Measurements from ENCODE around the gene TAGAP. TPM values are rescaled to one million over a fixed set of nuclear protein-coding genes. Genes with fewer than 3 reads are reported as not detected.

Gene TAGAP
- total and polyA plus RNA-seq, 10 of the 15 experiments (the other 5 are each of a cell fraction or from before 2014, with no cell fraction given) = 5.3 to 27.4 (median 18.9) TPM

GRCh38 chr6:159044899-159045727 is at the start of gene TAGAP (continued):
- TF ChIP-seq NR2C2 (IDR thresholded peaks at IDR 0.05; ENCODE audit: borderline replicate concordance, control insufficient read depth, insufficient read length, low read depth) (no peak), USF2 (IDR thresholded peaks at IDR 0.05; ENCODE audit: borderline replicate concordance, low read depth, low read length) (no peak; the same call in 1 of the 2 replicates), SREBF1 (IDR thresholded peaks at IDR 0.05; ENCODE audit: low read length) (no peak), ZNF207 (IDR thresholded peaks at IDR 0.05; ENCODE audit: borderline replicate concordance) (no peak), WRNIP1 (IDR thresholded peaks at IDR 0.05; ENCODE audit: borderline replicate concordance, low read depth, low read length) (no peak), EP300 (IDR thresholded peaks at IDR 0.05; ENCODE audit: borderline replicate concordance in 1 of 2, control insufficient read depth in 1 of 2, low read depth in 2 of 2, low read length in 2 of 2) (no peak), IRF5 (IDR thresholded peaks at IDR 0.05; ENCODE audit: borderline replicate concordance) (no peak), EZH2 (IDR thresholded peaks at IDR 0.05; ENCODE audit: borderline replicate concordance, control insufficient read depth, low read depth, low read length) (no peak), IRF4 (IDR thresholded peaks at IDR 0.05; ENCODE audit: low read depth, low read length) (no peak), CBFB (IDR thresholded peaks at IDR 0.05; ENCODE audit: low read depth) (peak; percentile 66; the same call in 1 of the 2 replicates), PML (IDR thresholded peaks at IDR 0.05; ENCODE audit: low read length) (peak; percentile 63; the same call in 1 of the 2 replicates), RBBP5 (conservative IDR thresholded peaks at IDR 0.05) (no peak), BHLHE40 (IDR thresholded peaks at IDR 0.05; ENCODE audit: borderline replicate concordance in 1 of 2, low read depth in 2 of 2, low read length in 1 of 2) (peak; percentile 76 to 81), NBN (IDR thresholded peaks at IDR 0.05) (no peak; the same call in 1 of the 2 replicates), MYB (IDR thresholded peaks at IDR 0.05; ENCODE audit: borderline replicate concordance, low read depth, low read length) (no peak), E2F4 (IDR thresholded peaks at IDR 0.05; ENCODE audit: low read depth, low read length) (no peak), EED (IDR thresholded peaks at IDR 0.05; ENCODE audit: low read depth) (peak; percentile 71; the same call in 1 of the 2 replicates), NKRF (conservative IDR thresholded peaks at IDR 0.05) (no peak), PAX5 (IDR thresholded peaks at IDR 0.05; ENCODE audit: borderline replicate concordance, low read depth, low read length) (no peak), SMARCA5 (IDR thresholded peaks at IDR 0.05) (no peak), NFIC (IDR thresholded peaks at IDR 0.05; ENCODE audit: low read depth, low read length) (0 out of 2 replicates have a peak, but pooled peaks have one; percentile 12), RAD21 (IDR thresholded peaks at IDR 0.05; ENCODE audit: insufficient read depth, low read depth, low read length) (no peak; the same call in 1 of the 2 replicates), CHD4 (IDR thresholded peaks at IDR 0.05) (no peak), ATF3 (IDR thresholded peaks at IDR 0.05; ENCODE audit: borderline replicate concordance, extremely low read depth, low read depth, low read length) (no peak), NR2F1 (conservative IDR thresholded peaks at IDR 0.05) (no peak)
